ENCODE results near the gene CST3. TPM values are rescaled to one million over a fixed set of nuclear protein-coding genes. Genes with fewer than 3 reads are reported as not detected.
"Not testable (repeated sequence)": the region's sequence is repeated elsewhere in the genome, so short reads cannot be mapped to it uniquely, and the experiment has no call there.

The CST3 gene
- polyA plus RNA-seq, 3 donors, result 116 to 150 (median 139) TPM

DNA sequence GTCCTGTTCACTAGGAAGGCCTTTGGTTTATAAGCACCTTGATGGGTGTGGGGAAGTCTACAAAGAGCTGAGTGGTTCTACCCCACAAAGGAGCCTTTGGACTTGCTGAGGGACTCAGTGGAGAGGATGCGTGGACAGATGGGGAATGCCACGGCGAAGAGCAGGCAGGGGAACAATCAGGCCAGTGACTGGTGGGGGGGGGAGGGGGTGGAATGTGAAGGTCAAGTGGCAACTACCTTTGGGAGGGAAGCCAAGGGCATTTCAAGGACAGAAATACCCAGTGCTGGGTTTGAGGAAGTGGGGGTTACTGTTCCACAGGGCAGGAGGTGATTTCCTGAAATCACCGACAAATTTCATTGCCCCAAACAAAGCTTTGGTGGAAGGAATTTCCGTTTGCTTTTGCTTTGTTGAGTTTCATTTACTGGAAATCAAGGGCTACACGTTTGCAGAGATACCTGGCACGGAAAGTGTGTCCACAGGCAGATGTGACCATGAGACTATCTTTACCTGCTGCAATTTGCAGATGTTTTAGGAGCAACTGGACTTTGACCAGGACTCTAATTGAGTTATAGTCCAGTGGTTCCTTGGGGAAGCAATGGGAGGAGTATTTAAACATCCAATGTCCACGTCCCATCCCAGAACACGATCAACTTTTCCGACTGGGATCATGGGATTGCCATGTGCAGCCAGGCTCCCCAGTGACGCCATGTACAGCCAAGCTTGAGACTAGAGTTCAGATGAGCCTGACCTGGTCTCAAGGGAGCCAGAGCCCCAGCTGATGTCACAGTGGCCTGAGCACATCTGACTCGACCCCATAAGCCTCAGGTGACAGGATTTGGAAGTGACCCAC lies 8.0 kb downstream of the CST3 start:
- no peak for DNase-seq (ENCODE audit: low read depth in 3 of 3, low spot score in 2 of 3)

DNA sequence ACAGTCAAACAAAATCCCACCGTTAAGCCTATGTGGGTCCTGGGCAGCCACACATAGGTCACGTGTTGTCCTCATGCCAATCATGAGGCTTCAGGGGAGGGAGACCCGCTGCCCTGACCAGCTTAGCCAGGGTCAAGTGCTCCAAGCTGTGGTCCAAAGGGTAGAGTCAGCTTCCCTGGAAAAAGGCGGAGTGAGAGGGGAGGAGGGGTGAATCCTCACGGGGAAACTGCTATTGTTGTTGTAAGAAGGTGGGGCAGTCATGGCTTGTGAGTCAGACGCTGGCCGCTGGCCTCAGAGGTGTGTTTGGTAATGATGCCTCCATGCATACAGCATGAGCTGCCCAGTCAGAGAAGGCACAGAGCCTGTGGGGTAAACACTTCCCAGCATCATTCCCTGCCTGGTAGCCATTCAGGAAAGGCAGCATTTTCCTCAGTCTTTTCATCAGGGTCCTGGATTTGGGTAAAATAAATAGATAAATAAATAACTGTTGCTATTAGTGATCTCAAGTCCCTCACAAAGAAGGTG lies 8.7 kb downstream of the CST3 start:
- DNase-seq (ENCODE audit: low read depth in 3 of 3, low spot score in 2 of 3), result no peak

DNA sequence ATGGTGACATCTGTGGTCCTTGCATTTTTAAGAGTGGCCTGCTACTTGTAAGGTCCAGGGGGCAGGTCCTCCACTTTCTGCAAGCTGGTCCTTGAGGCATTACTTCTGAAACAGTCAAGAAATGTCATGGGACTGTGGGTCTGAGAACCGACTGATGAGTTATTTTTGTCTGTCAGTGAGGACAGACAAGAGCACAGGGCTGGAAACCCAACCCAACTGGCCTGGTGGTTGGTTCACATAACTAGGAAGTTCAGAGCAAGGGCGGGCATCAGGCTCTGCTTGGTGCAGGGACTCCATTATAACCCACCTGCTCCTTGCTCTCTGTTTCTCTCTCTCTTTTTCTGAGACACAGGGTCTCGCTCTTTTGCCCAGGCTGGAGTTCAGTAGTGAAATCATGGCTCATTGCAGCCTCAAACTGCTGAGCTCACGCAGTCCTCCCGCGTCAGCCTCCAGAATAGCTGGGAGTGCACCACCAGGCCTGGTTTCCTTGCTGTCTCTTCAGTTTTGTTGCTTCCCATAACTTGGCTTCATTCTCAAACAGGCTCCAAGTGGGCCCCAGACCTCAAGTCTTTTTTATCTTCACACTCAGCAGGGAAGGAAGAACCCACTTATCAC lies 9.2 kb downstream of the CST3 start:
- no peak for DNase-seq (ENCODE audit: low read depth in 3 of 3, low spot score in 2 of 3)

DNA sequence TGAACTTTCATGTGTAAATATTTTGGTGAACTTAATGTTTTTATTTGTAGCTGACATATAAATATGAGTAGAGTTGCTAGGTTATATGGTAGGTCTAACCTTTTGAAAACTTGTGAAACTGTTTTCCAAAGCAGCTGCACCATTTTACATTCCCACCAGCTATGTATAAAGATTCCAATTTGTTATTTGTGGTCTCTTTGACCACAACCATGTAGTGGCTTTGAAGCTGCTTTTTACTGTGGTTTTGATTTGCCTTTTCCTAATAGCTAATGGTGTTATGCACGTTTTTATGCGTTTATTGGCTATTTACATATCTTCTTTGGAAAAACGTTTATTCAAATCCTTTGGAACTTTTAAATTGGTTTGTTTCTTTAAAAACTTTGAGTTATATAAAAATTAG lies 10.3 kb downstream of the CST3 start:
- no peak for DNase-seq (ENCODE audit: low read depth in 3 of 3, low spot score in 2 of 3)

DNA sequence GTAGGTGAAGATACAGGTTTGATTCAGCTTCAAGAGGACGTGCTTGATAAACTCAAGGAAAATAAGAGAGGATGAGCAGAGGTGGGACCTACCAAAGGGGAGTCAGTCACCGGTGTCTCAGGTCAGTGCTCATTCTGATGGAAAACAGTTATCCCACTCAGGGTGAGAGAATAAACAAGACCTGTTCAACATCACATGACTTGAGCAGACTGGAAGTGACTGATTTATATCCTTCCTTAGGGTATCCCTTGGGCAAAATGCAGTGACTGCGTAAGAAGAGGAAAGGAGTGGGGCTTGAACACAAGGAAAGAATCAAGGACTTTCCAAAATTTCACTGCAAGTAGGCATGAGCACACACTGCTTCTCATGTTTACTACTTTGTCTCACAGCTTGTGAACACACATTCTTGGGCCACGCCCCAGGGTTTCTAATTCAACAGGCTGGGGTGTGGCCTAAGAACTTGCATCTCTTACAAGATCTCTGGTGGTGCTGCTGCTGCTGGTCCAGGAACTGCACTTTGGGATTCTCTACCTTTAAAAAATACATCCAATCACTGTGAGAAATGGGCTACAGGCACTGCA lies 11.6 kb downstream of the CST3 start:
- DNase-seq (ENCODE audit: low read depth in 3 of 3, low spot score in 2 of 3), result no peak

DNA sequence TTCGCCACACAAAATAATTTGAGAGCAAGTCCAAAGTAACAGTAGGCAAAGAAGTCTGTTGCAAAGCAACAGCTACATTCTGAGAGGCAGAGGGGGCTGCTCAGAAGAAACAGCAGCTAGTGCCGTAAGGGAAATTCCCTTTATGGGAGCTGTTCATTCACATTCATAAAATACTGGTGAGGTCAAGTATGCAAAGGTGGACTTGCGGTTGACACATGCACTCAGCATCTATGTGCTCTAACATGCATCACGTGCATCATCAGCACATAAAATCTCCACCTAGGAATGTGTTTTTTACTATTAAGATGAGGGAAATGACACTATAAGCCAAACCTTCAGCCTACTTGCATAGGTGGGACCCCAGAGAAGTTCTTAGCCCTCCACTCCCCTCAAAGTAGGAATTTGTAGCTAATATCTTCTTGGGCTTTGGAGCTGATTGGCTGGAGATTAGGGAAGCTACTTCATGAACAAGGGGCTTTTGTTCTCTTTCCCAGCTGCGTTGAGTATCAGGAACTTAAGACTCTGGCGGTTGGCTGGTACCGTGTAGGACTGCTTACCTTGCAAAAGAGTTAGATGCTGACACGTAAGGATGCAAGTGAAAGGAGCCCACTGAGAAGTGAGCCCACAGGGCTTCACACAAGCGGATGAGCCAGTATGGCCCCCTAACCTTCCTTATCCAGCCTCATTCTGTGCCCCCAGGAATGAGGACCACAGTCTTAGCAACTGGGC lies 12.4 kb downstream of the CST3 start:
- no peak for DNase-seq (ENCODE audit: low read depth in 3 of 3, low spot score in 2 of 3)

DNA sequence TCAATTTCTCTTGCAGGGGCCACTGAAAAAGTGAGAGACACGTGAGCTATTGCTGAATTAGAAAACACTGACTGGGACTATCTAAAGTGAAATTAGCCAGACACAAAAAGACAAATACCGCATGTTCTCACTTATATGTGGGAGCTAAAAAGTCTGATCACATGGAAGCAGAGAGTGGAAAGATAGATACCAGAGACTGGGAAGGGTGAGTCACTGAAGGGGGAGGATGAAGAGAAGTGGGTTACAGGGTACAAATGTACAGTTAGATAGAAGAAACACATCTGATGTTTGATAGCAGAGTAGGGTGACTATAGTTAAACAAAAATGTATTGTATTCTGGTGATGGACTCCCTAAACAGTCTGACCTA lies 13.4 kb downstream of the CST3 start:
- DNase-seq (ENCODE audit: low read depth in 3 of 3, low spot score in 2 of 3), result no peak

DNA sequence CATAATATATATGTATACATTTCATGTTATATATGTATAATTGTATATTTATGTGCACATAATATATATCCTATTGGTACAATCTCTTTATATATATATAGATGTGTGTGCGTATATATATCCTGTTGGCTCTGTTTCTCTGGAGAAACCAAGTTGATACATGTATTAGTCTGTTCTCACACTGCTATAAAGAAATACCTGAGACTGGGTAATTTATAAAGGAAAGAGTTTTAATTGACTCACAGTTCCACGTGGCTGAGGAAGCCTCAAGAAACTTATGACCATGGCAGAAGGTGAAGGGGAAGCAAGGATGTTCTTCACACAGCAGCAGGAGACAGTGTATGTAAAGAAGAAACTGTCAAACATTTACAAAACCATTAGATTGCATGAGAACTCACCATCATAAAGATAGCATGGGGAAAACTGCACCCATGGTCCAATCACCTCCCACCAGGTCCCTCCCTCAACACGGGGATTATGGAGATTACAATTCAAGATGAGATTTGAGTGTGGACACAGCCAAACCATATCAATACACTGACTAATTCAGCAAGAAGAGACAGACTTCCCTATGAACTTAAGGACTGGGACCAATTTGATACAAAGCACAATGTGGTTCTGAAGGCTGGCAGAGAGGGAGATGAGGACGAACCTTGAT lies 14.0 kb downstream of the CST3 start:
- DNase-seq (ENCODE audit: low read depth in 3 of 3, low spot score in 2 of 3), result no peak

DNA sequence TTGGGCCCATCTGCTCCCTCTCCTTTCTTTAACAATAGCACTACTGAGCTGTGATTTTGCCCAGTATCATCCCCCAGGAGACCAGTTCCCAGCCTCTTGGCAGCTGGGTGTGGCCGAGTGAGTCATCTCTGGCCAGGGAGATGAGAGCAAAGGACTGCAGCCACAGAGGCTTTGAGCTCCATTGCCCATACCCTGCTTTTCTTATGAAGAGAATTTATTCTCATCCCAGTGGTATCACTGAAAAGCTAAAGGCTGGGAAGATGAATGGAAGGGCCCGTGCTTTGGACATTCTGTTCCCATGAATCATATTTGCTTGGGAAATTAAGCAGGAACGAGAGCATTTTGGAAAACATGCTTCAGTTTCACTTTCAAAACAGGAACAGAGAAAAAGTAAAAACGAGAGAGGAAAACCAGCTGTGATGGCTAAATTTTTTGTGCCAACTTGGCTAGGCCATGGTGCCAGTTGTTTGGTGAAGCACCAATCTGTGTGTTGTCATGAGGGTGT lies 14.9 kb downstream of the CST3 start:
- DNase-seq (ENCODE audit: low read depth in 3 of 3, low spot score in 2 of 3), result no peak

DNA sequence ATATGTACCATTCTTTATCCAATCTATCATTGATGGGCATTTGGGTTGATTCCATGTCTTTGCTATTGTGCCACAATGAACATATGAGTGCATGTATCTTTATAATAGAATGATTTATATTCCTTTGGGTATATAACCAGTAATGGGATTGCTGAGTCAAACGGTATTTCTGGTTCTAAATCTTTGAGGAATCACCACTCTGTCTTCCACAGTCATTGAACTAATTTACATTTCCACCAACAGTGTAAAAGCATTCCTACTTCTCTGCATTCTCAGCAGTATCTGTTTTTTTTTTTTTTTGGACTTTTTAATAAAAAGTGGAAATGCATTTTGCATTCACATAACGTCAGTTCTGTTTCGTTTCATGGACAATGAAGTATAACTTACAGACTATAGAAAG lies 15.4 kb downstream of the CST3 start:
- not testable (repeated sequence) for DNase-seq (ENCODE audit: low read depth in 3 of 3, low spot score in 2 of 3)

DNA sequence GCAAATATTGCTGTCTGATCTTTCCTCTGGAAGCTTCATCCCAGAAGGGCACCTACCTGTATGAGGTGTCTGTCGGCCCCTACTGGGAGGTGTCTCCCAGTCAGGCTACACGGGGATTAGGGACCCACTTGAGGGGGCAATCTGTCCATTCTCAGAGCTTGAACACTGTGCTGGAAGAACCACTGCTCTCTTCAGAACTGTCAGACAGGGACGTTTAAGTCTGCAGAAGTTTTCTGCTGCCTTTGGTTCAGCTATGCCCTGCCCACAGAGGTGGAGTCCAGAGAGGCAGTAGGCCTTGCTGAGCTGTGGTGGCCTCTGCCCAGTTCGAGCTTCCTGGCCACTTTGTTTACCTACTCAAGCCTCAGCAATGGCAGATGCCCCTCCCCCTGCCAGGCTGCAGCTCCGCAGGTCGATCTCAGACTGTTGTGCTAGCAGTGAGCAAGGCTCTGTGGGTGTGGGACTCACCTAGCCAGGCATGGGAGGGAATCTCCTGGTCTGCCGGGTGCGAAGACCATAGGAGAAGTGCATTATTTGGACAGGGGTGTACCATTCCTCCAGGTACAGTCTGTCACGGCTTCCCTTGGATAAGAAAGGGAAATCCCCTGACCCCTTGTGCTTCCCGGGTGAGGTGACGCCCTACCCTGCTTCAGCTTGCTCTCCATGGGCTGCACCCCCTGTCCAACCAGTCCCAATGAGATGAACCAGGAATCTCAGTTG lies 16.9 kb downstream of the CST3 start:
- DNase-seq (ENCODE audit: low read depth in 3 of 3, low spot score in 2 of 3), result not testable (repeated sequence)

DNA sequence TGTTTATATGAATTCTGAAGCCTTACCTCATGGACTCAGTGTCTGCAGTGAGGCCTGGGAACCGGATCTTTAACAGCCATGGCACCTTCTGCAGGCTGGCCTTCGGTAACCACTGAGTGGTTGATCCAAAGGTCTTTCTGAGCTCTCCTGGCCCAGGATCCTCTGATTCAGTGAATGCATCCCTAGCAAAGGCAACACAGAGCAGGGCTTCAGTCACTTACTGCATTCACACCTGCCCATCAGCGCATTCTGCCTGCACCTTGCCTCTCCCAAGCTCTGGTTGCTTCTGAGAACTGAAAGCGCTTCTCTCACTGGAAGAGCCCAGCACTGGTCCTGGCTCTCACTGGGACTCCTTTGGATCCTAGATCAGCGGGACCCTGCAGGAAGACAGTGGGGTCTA lies 23.6 kb downstream of the CST3 start:
- DNase-seq (ENCODE audit: low read depth in 3 of 3, low spot score in 2 of 3), result no peak

DNA sequence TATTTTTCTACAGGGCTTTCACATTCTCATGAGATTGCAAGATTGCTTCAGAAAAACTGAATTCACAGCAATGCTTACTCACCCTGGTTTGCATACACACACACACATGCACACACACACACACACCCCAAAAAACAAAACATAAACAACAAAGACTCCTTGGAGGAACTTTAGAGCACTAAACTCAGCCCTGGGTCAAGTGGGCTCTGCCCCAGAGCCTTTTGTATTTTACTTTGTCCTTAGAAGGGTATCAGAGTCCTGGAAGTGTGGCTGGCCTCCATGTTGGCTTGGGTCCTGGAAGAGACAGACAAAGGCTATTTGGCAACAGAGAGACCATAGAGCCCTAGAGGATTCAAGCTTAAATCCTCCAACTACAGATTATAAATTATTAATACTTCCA lies 24.1 kb downstream of the CST3 start:
- no peak for DNase-seq (ENCODE audit: low read depth in 3 of 3, low spot score in 2 of 3)

DNA sequence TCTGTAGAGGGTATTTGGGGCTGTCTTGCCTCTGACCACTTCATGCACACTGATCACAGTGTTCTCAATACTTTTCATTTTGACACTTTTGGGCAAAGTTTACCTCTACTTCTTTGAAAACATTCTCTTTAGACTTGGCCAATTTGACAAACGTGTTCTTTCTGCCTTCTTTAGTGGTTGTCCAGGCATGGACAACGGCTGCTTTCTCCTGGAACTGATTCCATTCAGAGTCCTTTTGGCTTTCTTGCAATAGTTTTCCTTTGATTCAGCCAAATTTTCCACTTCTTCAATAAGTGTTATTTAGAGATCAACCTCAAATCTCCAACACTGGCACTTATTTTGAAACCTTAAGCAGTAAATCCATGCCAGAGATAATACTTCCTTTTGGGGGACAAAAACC lies 25.4 kb downstream of the CST3 start:
- DNase-seq (ENCODE audit: low read depth in 3 of 3, low spot score in 2 of 3), result no peak

DNA sequence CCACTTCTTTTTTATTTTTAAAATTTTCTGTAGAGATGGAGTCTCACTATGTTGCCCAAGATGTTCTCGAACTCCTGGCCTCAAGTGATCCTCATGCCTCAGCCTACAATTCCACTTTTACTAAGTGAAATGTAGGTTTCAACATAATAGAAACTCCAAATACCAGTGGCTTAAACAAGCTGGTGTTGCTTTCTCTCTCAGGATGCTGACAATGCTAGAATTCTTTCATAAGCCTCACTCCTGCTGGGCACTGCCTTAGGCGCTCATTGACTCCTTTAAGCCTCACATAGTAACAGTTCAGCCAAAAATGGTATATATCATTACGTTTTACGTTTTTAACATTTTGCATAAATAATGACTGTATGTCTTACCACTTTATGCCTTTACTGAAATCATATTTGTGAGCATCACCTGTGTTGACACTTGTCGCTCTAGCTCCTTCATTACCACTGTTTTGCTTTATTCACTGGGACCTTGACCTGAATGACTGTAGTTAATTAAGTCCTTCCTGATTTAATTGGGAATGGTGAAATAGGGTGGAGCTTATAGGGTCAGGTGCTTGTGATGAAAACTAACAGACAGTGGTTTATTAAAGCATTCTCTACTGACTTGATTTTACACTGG lies 28.2 kb downstream of the CST3 start:
- no peak for DNase-seq (ENCODE audit: low read depth in 3 of 3, low spot score in 2 of 3)

DNA sequence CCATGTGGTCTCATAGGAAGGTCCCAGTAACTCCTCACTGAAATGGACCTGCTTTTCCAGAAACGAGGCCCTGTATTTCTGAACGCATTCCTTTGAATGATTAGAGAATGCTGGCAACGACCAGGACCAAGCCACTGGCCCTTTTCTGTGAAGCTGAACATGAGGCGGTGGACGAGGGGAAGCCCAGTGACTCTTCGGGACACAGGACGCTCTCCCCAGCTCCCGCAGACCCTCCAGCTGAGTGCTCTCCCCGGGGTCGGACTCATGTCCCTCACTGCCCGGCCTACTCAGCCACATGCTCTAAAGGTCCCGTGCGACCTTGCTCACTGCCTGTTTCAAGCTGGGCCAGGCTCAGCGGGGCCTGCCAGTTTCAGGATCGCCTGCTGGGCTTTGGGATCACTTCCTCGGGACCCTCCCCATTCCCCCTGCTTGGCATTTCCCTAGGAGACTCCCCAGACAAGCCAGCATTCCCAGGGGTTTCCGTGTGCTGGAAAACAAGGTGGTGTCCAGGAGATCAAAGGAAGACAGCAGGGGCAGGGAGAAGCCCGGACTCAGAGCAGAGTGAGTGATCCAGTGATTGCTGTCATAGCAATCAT lies 29.4 kb downstream of the CST3 start:
- DNase-seq (ENCODE audit: low read depth in 3 of 3, low spot score in 2 of 3), result no peak

DNA sequence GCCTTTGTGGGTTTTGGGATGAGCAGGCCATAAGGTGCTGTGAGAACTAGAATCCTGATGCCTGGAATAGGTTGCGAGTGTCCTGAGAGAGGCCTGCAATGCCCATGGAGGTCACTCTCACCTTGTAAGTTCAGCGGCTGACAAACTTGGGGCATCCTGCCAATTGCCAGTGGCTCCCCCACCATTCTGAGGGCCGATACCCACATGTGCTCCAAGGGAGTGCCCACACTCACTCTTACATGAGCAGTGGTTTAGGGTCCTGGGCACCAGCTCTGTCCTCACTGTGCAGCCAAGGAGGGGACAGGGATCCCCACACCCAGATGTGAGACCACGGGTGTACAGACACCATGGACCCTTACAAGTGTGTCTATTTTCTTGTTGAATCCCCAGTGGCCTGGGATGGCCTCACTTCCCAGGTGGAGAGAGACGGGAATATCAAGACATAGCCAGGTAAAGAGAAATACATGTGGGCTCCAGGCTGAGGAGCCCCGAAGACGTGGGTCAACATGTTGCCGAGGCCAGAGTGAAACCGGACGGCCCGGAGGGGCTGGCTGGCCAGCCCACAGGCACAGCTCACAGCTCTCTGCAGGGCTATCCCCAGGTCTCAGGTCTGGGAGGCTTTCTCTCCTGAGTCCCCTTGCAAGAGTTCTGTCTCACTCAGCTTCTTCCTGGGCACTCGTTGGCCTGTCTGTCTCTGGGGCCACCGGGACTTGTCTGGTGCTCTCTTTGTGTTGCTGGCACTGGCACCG lies 30.1 kb downstream of the CST3 start:
- DNase-seq (ENCODE audit: low read depth in 3 of 3, low spot score in 2 of 3), result no peak

DNA sequence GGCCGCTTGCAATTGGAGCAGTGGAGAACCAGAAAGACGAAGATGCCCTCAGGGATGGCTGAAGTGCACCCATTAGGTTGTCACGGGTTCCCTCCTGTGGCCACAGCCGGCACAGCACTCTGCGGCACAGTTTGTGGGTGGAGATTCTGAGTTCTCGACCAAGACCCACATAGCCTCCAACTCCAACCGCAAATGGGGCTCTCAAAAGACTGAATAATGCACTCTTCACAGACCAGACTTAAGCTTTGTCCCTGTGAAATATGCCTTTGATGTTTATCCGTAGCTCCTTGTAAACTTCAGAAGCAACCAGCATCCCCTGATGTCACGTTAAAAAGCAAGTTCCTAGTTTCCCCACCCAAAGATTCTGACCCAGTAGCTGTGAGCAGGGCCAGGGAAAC lies 31.1 kb downstream of the CST3 start:
- peak; percentile 21 to 61 (median 47) for DNase-seq (ENCODE audit: low read depth in 3 of 3, low spot score in 2 of 3)
